ENCODE results near the gene ERAP2. TPM values are rescaled to one million over a fixed set of nuclear protein-coding genes. Genes with fewer than 3 reads are reported as not detected.
A peak's percentile ranks its signal among the peaks of the same experiment; 100 is the strongest.

Gene ERAP2
- total RNA-seq, 2 experiments from 2014 or later = 19.5 to 29.3 TPM

GRCh38 chr5:96883871-96884270 is 7.6 kb downstream of the ERAP2 start:
- H3K36me3 ChIP-seq (ENCODE audit: insufficient read depth, low read length) = peaks cover 73% of the 10 kb centered on the region
- TF ChIP-seq CTCF (conservative IDR thresholded peaks at IDR 0.05; ENCODE audit: low read length) (no peak), EZH2phosphoT487 (IDR thresholded peaks at IDR 0.05; ENCODE audit: borderline replicate concordance, low read depth, low read length) (no peak)
- intact Hi-C loops (cut with micrococcal nuclease; ENCODE audit: unreplicated experiment) = no loop called here
- no peak overlapping the region for H3K4me3 ChIP-seq (ENCODE audit: low read depth, low read length, poor library complexity, severe bottlenecking)
- ChIA-PET CTCF (ENCODE audit: unreplicated experiment) (no interaction called here), POLR2A (interaction anchor here (1.9 to 2.1 kb wide), 2 partner anchors 14 to 50 kb away, joined by 6 to 7 read pairs; no protein-coding TSS in a partner anchor)
- no peak overlapping the region for H3K4me2 ChIP-seq (ENCODE audit: low read length)
- H2AFZ ChIP-seq (ENCODE audit: low read length) = no peak overlapping the region
- no peak for DNase-seq (ENCODE audit: low spot score)
- no peaks in the 10 kb centered on the region for H4K20me1 ChIP-seq (ENCODE audit: insufficient read depth, low read length)
- no peaks in the 10 kb centered on the region for H3K79me2 ChIP-seq (ENCODE audit: insufficient read depth, low read depth, low read length)
- H3K27ac ChIP-seq (ENCODE audit: low read depth, low read length, poor library complexity, severe bottlenecking) = no peak overlapping the region
- no peaks in the 10 kb centered on the region for H3K9me3 ChIP-seq (ENCODE audit: low read length)
- no TSS peak for BruUV-seq (replicated peaks)
- H3K4me1 ChIP-seq (ENCODE audit: insufficient read depth, low read length, poor library complexity, severe bottlenecking) = peaks cover 49% of the 10 kb centered on the region
- no peaks in the 10 kb centered on the region for H3K9me2 ChIP-seq (ENCODE audit: insufficient read depth, low read length)

GRCh38 chr5:96884995-96885394 is 8.7 kb downstream of the ERAP2 start:
- Histone ChIP-seq H3K4me2 (ENCODE audit: low read length) (peak overlapping the region; percentile 71), H3K9me2 (ENCODE audit: insufficient read depth, low read length) (no peaks in the 10 kb centered on the region), H3K9me3 (ENCODE audit: low read length) (no peaks in the 10 kb centered on the region), H3K36me3 (ENCODE audit: insufficient read depth, low read length) (peaks cover 79% of the 10 kb centered on the region), H2AFZ (ENCODE audit: low read length) (no peak overlapping the region), H3K4me3 (ENCODE audit: low read depth, low read length, poor library complexity, severe bottlenecking) (peak overlapping the region; percentile 42), H3K4me1 (ENCODE audit: insufficient read depth, low read length, poor library complexity, severe bottlenecking) (peaks cover 46% of the 10 kb centered on the region), H3K79me2 (ENCODE audit: insufficient read depth, low read depth, low read length) (no peaks in the 10 kb centered on the region), H3K27ac (ENCODE audit: low read depth, low read length, poor library complexity, severe bottlenecking) (peak overlapping the region; percentile 67), H4K20me1 (ENCODE audit: insufficient read depth, low read length) (no peaks in the 10 kb centered on the region)
- BruUV-seq (replicated peaks) = no TSS peak
- DNase-seq (ENCODE audit: low spot score) = no peak
- intact Hi-C loops (cut with micrococcal nuclease; ENCODE audit: unreplicated experiment) = no loop called here
- TF ChIP-seq EZH2phosphoT487 (IDR thresholded peaks at IDR 0.05; ENCODE audit: borderline replicate concordance, low read depth, low read length) (no peak), CTCF (conservative IDR thresholded peaks at IDR 0.05; ENCODE audit: low read length) (no peak)
- POLR2A ChIA-PET = interaction anchor here (0.7 to 2.1 kb wide), 14 partner anchors 8 to 117 kb away, joined by 3 to 16 read pairs (median 4); partner anchors contain the start of genes ERAP1 and ERAP2
- CTCF ChIA-PET (ENCODE audit: unreplicated experiment) = interaction anchor here (0.9 to 1.5 kb wide), 4 partner anchors 8 to 39 kb away, joined by 3 to 7 read pairs (median 5); partner anchors contain the start of gene ERAP2
